Common myeloid progenitor, CD34-positive (primary cell): ENCODE data around the gene EIF1.

Experiments
- CTCF ChIA-PET: fragments of 350-600 bp; sonication (Branson Sonifier 250); formaldehyde crosslinking; loops from one replicate; lab custom pipeline; 2021; ENCODE audit warnings: antibody characterized with exemption; lab: Charles Lee
- POLR2A ChIA-PET: fragments of 350-600 bp; sonication (Branson Sonifier 250); formaldehyde crosslinking; loops from one replicate; lab custom pipeline; 2021; ENCODE audit warnings: antibody characterized with exemption; lab: Charles Lee
- DNase-seq, 3 donors: peaks; one replicate each; pipeline versions ENCODE4 v3.0.0 to v3.0.0-alpha.2; 2013
- H3K27ac ChIP-seq, 2 experiments: 1 replicate in 1 of 2; 2 replicates in 1 of 2; pipeline ENCODE4 v1.7.0; 2013; ENCODE audit warnings: inconsistent platforms in 2 of 2, low read length in 2 of 2, mild to moderate bottlenecking in 2 of 2, low read depth in 1 of 2, moderate library complexity in 1 of 2; ENCODE audit not compliant: severe bottlenecking in 2 of 2, insufficient read depth in 1 of 2, poor library complexity in 1 of 2
- H3K27me3 ChIP-seq, 5 experiments: replicated peaks in 2 of 5; 1 replicate in 3 of 5; 2 replicates in 2 of 5; pipeline versions ENCODE4 v1.6.1 to v1.7.0; 2013; ENCODE audit warnings: low read length in 4 of 5, mild to moderate bottlenecking in 2 of 5, moderate library complexity in 2 of 5, inconsistent platforms in 1 of 5; ENCODE audit not compliant: insufficient read depth in 5 of 5, control insufficient read depth in 4 of 5
- H3K36me3 ChIP-seq, 4 experiments: 1 replicate in 2 of 4; 2 replicates in 2 of 4; pipeline versions ENCODE4 v1.6.1 to v1.7.0; 2013; ENCODE audit warnings: low read length in 3 of 4, control low read depth in 1 of 4, mild to moderate bottlenecking in 1 of 4; ENCODE audit not compliant: control insufficient read depth in 4 of 4, insufficient read depth in 4 of 4
- H3K4me1 ChIP-seq, 4 experiments: 1 replicate in 3 of 4; 2 replicates in 1 of 4; pipeline versions ENCODE4 v1.6.1 to v1.7.1; 2013; ENCODE audit warnings: low read length in 3 of 4, mild to moderate bottlenecking in 3 of 4, control low read depth in 1 of 4, inconsistent platforms in 1 of 4, moderate library complexity in 1 of 4; ENCODE audit not compliant: control insufficient read depth in 4 of 4, insufficient read depth in 4 of 4; ENCODE audit errors: control extremely low read depth in 1 of 4
- H3K4me3 ChIP-seq, 7 experiments: 1 replicate in 4 of 7; 2 replicates in 3 of 7; pipeline versions ENCODE4 v1.5.1 to v1.7.0; 2013; ENCODE audit warnings: mild to moderate bottlenecking in 7 of 7, low read length in 6 of 7, moderate library complexity in 6 of 7, inconsistent platforms in 2 of 7, low read depth in 2 of 7, control low read depth in 1 of 7; ENCODE audit not compliant: insufficient read depth in 4 of 7, control insufficient read depth in 1 of 7; ENCODE audit errors: extremely low read depth in 1 of 7
- H3K9me3 ChIP-seq, 5 experiments: 1 replicate in 4 of 5; 2 replicates in 1 of 5; pipeline versions ENCODE4 v1.6.1 to v1.7.1; 2013; ENCODE audit warnings: low read length in 4 of 5, mild to moderate bottlenecking in 2 of 5, inconsistent platforms in 1 of 5, low read depth in 1 of 5, moderate library complexity in 1 of 5; ENCODE audit not compliant: control insufficient read depth in 4 of 5, insufficient read depth in 2 of 5; ENCODE audit errors: control extremely low read depth in 1 of 5
- WGBS: methylation state at CpG from one replicate; pipeline ENCODE4 v1.1.5; 2013; ENCODE audit not compliant: insufficient coverage; 5-methylcytosine and 5-hydroxymethylcytosine counted together

The EIF1 gene

DNA sequence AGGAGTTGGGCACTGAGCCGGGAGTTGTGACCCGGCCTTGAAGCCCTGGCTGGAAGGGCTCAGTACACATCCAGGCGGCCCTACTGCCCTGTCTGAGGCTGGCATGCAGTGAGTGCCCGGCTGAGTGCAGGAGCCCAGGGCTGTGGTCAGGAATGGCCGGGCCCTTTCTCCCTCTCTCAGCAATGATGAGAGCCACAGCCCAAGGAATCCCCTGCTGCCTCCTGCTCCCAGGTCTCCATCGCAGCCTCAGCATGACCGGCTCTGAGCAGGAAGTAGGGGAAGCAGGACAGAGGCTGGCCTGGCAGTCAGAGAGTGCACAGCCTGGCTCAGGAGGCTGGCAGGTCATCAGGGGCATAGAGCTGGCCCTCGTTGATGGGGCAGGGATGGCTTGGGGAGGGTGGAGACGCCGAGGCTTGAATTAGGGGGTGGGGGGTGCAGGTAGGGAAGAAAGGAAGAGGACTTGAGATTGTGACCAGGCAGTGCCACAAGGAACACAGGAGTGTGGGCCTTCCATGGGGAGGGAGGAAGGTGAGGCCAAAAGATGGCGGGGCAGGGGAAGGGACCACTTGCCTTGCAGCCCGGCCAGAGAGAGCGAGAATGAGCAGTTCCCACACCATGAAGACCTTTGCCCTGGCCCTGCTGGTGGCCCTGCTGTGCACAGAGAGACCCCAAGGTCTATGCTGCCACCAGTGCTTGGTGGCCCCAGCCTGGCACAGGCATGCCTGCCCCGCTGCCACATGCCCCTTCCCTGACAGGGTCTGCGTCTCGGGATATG, 32.2 kb upstream of the EIF1 start:
- WGBS = 97% methylated on average over 11 of the region's 16 CpGs
- Histone ChIP-seq H3K9me3 (no peaks in the 10 kb centered on the region), H3K27me3 (no peaks in the 10 kb centered on the region), H3K4me1 (peaks cover 0 to 20% (median 11%) of the 10 kb centered on the region in 4 experiments), H3K36me3 (no peaks in the 10 kb centered on the region), H3K27ac (no peak overlapping the region), H3K4me3 (no peak overlapping the region)
- DNase-seq = no peak
- CTCF ChIA-PET = interaction anchor here (1.1 kb wide), 1 partner anchor 12 kb away, joined by 3 read pairs; no protein-coding TSS in a partner anchor
- POLR2A ChIA-PET = no interaction called here

DNA sequence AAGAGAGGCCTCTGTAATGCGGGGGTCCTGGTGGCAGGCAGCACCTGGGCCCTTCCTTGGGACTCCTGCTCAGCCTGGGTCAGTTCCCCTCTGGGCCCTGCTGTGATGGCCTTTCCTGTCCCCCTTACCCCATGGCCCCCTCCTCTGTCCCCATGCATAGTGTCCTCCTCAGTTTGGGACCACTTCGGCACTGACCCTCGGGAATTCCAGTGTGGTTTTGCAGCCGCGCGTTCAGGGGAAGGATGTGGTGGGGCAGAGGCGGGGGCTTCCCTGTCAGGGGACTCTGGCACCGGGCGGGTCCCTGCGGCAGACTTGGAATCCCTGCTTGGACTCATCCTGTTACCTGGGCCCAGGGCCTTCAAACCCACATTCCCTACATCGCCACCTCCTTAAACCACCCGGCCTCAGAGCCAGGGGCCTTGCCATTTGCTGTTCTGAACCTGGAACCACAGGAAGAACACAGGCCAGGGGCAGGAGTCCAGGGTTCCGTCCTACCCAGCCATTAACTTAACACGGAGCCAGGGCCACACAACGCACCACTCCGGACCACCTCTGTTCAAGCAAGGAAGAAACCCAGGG, 31.4 kb upstream of the EIF1 start:
- Histone ChIP-seq H3K4me3 (no peak overlapping the region), H3K4me1 (peaks cover 0 to 20% (median 11%) of the 10 kb centered on the region in 4 experiments), H3K27ac (no peak overlapping the region), H3K36me3 (no peaks in the 10 kb centered on the region), H3K27me3 (no peaks in the 10 kb centered on the region), H3K9me3 (no peaks in the 10 kb centered on the region)
- CTCF ChIA-PET = interaction anchor here (1.4 to 1.9 kb wide), 2 partner anchors 8 to 17 kb away, joined by 3 to 13 read pairs; no protein-coding TSS in a partner anchor
- 83% methylated on average over 7 of the region's 16 CpGs for WGBS
- POLR2A ChIA-PET = no interaction called here
- no peak for DNase-seq

DNA sequence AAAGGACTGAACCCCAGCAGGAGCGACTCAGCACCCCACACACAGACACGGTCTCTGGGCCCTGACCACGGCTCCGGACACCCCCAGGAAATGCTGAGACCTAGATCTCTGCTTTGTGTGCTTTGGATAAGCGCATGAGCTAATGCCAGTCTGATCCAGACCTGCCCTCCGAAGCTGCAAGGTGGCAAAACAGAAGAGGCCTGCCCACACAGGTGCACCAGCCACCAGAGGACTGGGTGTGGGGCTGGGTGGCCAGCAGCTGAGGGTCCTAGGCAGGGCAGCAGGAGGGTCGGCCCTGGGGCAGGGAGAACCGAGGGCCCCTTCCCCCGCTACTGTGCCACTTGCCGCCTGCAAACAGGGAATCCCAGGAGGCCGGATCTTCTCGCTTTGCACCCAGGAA, 30.7 kb upstream of the EIF1 start:
- H3K27ac ChIP-seq = no peak overlapping the region
- no peaks in the 10 kb centered on the region for H3K27me3 ChIP-seq
- 84% methylated on average over 12 of the region's 12 CpGs for WGBS
- H3K36me3 ChIP-seq = no peaks in the 10 kb centered on the region
- no peak for DNase-seq
- ChIA-PET POLR2A (no interaction called here), CTCF (interaction anchor here (0.7 to 1.9 kb wide), 5 partner anchors 9 to 109 kb away, joined by 3 to 13 read pairs (median 3); no protein-coding TSS in a partner anchor)
- no peaks in the 10 kb centered on the region for H3K9me3 ChIP-seq
- peaks cover 0 to 20% (median 11%) of the 10 kb centered on the region in 4 experiments for H3K4me1 ChIP-seq
- H3K4me3 ChIP-seq = no peak overlapping the region

DNA sequence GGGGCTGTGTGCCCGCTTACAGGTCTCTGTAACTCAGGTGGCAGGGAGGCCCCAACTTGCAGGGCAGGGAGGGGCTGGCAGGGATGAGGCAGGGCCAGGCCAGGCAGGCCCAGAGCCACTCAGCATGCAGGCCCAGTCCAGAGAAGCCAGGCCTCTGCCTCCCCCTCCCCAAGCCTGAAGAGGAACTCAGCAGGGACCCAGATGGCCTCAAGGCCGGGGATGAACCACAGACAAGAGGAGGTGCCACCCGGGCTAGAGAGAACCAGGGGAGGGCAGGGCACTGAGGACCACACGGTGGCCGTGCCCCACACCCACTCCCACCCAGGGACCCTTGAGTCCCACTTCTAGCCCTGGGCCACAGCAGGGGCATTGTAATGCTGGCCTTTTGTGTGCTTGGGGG, 29.8 kb upstream of the EIF1 start:
- H3K4me3 ChIP-seq = no peak overlapping the region
- no peaks in the 10 kb centered on the region for H3K27me3 ChIP-seq
- no peaks in the 10 kb centered on the region for H3K36me3 ChIP-seq
- CTCF ChIA-PET = interaction anchor here (0.7 to 12.2 kb wide), 7 partner anchors 8 to 743 kb away, joined by 3 to 239 read pairs (median 3); no protein-coding TSS in a partner anchor
- 54% methylated on average over 3 of the region's 5 CpGs for WGBS
- peaks cover 0 to 20% (median 11%) of the 10 kb centered on the region in 4 experiments for H3K4me1 ChIP-seq
- DNase-seq = peak in 2 of 3 donors; percentile 52 to 61
- H3K9me3 ChIP-seq = no peaks in the 10 kb centered on the region
- POLR2A ChIA-PET = no interaction called here
- no peak overlapping the region for H3K27ac ChIP-seq

DNA sequence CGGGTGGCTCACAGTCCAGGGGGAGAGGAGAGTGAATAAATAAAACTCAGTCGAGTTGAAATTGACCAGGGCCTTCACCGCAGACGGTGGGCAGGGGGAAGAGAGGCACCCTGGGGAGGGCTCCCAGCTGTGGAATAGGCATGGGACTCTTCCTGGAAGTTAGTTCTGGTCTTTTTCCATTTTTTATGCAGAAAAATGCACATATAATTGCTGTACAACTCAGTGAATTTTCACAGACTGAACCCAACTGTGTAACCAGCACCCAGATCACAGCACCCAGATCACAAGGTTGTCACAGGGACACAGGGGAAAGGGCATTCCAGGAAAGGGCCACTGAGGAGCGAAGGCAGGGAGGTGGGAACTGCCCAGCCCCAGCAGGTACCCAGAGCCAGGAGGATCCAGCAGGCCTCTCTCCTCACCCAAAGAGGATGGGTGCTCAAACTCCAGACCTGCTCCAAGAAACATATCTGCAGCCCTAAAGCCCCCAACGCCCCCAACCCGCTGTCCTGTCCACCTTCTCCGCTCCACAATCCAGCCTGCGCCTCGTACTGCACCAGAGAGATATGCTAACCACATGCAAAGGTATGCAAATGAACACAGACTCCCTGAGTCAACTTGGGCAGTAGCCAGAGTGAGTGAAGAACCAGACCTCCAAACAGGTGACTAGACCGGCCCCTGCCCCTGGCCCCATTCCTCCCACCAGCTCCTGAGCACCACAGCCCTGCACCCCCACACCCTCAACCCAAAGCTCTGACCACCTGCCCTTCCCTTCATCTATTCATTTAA, 29.1 kb upstream of the EIF1 start:
- 98% methylated on average over 10 of the region's 11 CpGs for WGBS
- H3K36me3 ChIP-seq = no peaks in the 10 kb centered on the region
- CTCF ChIA-PET = interaction anchor here (1.7 to 12.2 kb wide), 5 partner anchors 9 to 858 kb away, joined by 3 to 239 read pairs (median 5); no protein-coding TSS in a partner anchor
- no peaks in the 10 kb centered on the region for H3K27me3 ChIP-seq
- POLR2A ChIA-PET = no interaction called here
- H3K4me1 ChIP-seq = peaks cover 0 to 20% (median 11%) of the 10 kb centered on the region in 4 experiments
- H3K27ac ChIP-seq = no peak overlapping the region
- DNase-seq = no peak
- no peaks in the 10 kb centered on the region for H3K9me3 ChIP-seq
- H3K4me3 ChIP-seq = no peak overlapping the region

DNA sequence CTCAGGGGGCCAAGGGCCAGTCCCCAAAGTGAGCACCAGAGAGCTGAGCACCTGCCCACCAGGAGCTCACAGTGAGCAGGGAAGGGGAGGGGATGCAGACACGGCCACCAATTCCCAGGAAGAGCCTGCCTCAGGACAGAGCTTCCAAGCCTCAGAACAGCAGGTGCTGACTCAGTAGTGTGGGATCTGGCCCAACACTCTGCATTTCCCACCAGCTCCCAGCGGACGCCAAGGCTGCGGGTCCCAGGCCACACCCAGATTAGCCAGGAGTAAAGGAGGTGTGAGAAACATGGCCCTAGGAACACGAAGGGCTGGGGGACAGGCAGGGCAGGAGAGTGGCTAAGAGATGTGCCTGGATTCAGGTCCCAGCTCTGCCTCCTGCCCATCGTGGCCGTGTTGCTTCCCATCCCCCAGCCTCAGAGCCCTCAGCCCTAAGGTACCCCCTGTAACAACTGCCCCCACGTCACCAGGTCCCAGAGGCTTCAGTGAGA, 28.4 kb upstream of the EIF1 start:
- Histone ChIP-seq H3K4me3 (no peak overlapping the region), H3K27ac (no peak overlapping the region), H3K27me3 (no peaks in the 10 kb centered on the region), H3K4me1 (peaks cover 0 to 20% (median 12%) of the 10 kb centered on the region in 4 experiments), H3K9me3 (no peaks in the 10 kb centered on the region), H3K36me3 (no peaks in the 10 kb centered on the region)
- no peak for DNase-seq
- 93% methylated on average over 7 of the region's 8 CpGs for WGBS
- CTCF ChIA-PET = interaction anchor here (1.1 to 12.2 kb wide), 6 partner anchors 10 to 858 kb away, joined by 3 to 239 read pairs (median 4); no protein-coding TSS in a partner anchor
- POLR2A ChIA-PET = no interaction called here
